GM12801 (cell line): ENCODE results near the gene TMEM185B.

ENCODE experiments used
- TF ChIP-seq, protein P1 (sequence below): IDR thresholded peaks from one replicate; pipeline ENCODE4 v1.5.1; 2011; ENCODE audit warnings: control low read depth; ENCODE audit not compliant: insufficient read length; ENCODE audit errors: extremely low read depth

Gene TMEM185B

GRCh38 chr2:120204945-120205670 lies 18.1 kb downstream of the TMEM185B start:
- TF ChIP-seq, protein P1, sequence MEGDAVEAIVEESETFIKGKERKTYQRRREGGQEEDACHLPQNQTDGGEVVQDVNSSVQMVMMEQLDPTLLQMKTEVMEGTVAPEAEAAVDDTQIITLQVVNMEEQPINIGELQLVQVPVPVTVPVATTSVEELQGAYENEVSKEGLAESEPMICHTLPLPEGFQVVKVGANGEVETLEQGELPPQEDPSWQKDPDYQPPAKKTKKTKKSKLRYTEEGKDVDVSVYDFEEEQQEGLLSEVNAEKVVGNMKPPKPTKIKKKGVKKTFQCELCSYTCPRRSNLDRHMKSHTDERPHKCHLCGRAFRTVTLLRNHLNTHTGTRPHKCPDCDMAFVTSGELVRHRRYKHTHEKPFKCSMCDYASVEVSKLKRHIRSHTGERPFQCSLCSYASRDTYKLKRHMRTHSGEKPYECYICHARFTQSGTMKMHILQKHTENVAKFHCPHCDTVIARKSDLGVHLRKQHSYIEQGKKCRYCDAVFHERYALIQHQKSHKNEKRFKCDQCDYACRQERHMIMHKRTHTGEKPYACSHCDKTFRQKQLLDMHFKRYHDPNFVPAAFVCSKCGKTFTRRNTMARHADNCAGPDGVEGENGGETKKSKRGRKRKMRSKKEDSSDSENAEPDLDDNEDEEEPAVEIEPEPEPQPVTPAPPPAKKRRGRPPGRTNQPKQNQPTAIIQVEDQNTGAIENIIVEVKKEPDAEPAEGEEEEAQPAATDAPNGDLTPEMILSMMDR = no peak

- TF ChIP-seq, protein P1 = no peak
These were observed 18.8 kb downstream of the TMEM185B start for GRCh38 chr2:120204417-120204816.

GRCh38 chr2:120204022-120204405 lies 19.2 kb downstream of the TMEM185B start:
- TF ChIP-seq, protein P1 = no peak

DNA sequence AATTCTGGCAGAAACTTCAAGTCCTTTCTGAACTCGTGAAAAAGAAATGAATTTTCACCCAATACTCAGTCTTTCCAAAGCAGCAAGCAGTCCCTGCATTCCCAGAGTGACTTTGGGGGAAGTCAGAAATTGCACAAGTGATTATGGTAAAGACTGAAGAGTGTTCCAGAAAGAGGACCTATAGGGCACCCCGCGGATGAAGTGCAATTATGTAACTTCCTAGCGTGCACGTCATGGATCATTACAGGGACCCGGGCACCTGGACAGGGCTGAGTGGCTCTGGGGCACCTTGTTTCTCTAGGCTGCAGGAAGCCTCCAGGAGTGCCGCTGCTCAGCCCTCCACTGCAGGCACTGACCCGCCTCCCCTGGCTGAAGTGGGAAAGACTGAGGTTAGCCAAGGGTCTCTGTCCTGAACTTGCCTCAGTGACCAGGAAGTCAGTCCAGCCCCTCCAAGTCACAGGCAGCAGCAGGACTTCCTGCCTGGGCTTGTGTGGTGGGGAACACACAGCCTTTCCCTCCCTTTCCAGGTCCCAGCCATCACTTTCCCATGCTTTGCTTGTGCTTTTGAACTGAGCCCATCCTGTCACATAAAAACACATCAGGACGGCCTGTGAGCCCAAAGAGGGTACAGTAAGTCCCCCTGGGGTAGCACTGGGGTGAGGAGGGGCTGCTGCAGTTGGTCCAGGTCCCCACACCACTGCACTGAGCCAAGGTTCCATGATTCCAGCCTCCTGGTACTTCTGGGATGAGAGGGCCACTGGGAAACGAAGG lies 19.8 kb downstream of the TMEM185B start:
- TF ChIP-seq, protein P1 = no peak

DNA sequence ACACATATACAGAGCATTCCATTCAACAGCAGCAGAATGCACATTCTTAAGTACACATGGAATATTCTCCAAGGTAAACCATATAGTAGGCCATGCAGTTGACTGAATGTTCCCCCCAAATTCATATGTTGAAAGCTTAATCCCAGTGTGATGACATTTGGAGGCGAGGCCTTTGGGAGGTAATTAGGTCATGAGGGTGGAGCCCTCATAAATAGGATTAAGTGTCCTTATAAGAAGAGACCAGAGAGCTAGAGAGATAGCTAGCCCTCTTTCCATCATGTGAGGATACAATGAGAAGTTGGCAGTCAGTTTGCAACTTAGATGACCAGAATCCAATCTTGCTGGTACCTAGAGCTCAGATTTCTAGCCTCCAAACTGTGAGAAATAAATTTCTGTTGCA lies 27.6 kb downstream of the TMEM185B start:
- TF ChIP-seq, protein P1 = no peak

- TF ChIP-seq, protein P1 = no peak
These were observed 30.9 kb downstream of the TMEM185B start for GRCh38 chr2:120192280-120192679.

- TF ChIP-seq, protein P1 = no peak
These were observed 34.0 kb downstream of the TMEM185B start for GRCh38 chr2:120189189-120189588.
